Ammon's horn (tissue), 1 donor: ENCODE measurements around the gene HSBP1L1.
A peak's percentile ranks its signal among the peaks of the same experiment; 100 is the strongest.

Source experiments
- DNase-seq: peaks from one replicate; pipeline ENCODE4 v3.0.0-alpha.2; 2016; ENCODE audit warnings: low spot score

Gene HSBP1L1

DNA sequence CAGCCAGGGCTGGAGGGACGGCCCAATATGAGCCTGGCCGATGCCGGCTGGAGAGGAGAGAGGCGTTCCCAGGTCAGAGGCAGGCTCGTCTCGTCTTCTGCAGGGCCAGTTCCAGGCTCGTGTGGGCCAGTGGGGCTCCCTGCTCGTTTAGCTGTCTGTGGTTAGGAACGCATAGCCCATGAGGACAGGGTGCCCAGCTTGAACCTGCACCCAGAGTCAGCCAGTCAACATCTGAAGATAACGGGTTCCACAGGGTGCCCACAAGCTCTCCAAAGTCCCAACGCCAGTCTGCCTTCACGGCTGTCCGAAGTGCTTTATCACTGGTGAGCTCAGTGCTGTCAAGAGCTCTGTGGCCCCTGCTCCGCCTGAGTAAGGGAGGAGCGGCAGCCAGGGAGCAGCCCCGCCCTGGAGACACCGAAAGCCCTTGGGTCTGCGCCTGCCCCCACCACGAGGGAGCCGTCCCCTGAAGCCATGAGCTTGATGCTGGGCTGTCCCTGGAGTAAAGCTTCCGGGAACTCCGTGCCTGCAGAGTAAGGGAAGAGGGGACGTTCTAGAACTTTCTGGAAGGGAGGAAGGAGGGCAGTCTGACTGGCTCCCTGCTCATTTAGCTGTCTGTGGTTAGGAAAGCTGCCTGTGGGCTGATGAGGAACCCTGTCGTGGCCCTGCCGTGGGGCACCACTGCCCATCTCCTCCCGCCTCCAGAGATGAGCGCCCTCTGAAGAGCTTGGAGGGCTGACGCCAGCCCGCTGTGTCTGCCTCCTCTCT, 2.7 kb upstream of the HSBP1L1 start:
- no peak for DNase-seq

DNA sequence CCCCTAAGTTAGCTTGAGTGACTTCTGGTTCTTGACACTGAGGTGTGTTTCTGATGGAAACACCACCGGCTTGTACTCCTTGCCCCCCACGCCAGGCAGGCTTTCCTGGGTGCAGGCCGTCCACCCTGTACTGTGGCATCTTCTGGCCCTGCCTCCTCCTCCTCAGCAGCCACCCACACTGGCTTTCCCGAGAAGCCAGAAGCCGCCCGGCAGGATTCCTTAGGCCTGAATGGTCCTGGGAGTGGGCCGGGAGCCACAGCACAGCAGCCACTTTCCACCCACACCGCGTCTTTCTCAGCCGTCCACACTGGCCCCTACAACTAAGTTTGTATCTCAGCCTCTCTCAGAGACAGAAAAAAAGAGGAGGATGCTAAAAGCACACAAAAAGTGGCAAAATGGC, 2.1 kb upstream of the HSBP1L1 start:
- no peak for DNase-seq

DNA sequence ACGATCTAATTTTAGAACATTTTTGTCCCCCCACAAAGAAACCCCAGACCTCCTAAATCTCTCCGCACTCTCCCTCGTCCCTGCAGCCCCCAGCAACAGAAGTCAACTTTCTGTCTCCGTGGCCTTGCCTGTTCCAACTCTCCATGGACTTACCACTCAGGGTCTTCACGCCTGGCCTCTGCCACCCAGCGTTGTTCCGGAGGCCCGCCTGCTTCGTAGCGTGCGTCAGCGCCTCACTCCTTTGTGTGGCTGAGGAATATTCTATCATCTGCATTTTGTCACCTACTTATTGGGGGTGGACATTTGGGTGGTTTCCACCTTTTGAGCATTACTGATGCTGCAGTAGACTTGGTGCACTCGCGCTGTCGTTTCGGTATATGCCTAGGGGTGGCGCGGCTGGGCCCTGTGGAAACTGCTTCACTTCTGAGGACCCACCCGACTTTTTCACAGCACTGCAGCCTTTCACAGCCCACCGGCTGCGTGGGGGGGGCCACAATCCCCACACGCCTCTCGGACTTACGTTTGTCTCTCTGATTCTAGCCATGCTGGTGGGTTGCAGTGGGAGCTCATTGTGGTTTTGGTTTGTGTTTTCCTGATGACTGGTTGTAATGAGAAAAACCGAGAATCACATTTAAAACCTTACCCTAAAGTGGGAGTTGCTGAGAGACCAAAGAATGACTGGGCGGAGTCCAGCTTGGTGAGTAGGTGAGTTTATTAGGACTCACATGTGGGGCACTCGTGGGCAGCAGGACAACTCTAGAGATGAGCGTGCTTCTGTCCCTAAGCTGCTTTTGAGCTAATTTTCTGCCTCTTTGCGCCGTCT, 1.4 kb upstream of the HSBP1L1 start:
- no peak for DNase-seq

DNA sequence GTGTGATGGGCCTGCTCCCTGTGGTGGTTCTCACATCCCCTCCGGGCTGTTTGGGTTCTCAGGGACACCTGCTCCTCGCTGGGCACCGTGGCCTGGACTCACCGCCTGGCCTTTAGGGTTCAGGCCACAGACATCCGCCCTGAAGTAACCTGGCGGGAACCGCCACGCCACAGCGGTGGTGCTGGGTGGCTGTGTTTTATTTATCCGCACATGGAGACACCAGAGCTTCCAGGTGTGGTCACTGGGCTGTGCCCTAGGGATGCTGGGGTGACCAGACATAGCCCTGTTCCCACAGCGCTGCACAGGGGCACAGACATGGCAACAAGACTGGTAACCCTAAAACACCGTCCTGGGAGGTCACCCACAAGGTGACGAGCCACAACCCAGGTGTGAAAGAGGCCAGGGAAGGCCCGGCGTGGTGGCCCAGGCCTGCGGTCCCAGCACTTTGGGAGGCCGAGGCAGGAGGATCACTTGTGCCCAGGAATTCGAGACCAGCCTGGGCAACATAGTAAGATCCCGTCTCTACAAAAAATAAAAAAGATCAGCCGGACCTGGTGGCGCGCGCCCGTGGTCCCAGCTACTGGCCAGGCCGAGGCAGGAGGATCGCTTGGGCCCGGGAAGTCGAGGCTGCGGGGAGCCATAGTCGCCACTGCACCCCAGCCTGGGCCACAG, 649 bp upstream of the HSBP1L1 start:
- DNase-seq: no peak

DNA sequence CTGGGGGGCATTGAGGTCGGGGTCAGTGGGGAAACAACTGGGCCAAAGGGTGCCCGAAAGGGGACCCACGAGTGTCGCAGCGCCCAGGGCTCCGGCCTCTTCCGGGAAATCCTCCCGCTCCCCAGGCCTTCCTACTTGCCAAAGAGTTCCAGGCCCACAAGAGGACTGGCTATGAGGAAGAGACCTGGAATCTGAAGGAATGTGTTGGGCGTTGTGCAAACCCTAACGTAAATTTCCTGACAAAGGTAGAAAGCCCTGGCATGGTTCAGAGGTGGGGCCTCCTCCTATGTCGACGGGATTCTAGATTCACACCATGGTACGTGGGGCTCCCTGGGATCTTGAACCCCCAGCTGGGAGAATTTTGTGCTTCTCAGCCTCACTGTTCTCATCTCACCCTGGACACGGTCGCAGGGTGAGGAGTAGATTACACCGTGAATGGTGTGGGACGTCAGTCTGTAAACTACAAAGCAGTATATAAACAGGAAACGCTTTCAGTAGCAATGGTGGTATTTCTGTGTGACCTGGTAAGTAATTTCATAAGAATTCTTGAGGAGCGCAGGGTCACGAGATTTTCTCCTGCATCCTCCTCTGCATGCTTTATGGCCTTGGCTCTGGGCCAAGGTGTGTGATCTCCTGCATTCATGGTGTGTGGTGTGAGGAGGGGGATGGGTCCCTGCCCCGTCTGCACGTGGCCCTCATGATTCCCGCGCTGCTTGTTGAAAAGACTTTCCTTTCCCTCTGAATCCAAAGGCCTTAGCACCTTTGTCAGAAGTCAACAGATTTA, 868 bp downstream of the HSBP1L1 start:
- no peak for DNase-seq

DNA sequence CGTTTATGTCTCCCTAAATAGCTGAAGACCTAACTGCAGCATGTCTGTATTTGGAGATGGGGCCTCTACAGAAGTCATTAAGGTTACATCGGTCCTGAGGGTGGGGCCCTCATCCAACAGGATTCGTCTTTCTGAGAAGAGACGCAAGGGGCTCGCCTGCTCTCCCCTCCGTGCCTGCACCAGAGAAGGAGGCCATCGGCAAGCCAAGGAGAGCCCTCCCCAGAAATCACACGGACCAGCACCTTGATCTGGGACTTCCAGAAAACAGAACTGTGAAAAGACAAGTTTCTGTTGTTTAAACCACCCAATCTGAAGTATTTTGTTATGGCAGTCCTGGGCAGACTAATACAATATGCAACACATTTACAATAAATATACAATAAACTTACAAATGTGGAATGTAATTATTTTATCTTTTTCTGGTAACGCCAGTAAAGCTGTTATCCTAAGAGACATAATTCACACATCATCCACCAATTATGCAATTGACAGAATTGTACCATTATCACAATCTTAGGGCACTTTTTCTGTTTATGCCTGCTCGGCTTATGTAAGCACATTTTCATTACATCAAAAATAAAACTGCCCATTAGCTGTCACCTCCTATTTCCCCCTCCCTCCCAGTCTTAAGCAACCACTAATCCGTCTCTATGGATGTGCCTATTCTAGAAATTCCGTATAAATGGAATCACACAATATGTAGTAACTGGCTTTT, 6.1 kb downstream of the HSBP1L1 start:
- no peak for DNase-seq

DNA sequence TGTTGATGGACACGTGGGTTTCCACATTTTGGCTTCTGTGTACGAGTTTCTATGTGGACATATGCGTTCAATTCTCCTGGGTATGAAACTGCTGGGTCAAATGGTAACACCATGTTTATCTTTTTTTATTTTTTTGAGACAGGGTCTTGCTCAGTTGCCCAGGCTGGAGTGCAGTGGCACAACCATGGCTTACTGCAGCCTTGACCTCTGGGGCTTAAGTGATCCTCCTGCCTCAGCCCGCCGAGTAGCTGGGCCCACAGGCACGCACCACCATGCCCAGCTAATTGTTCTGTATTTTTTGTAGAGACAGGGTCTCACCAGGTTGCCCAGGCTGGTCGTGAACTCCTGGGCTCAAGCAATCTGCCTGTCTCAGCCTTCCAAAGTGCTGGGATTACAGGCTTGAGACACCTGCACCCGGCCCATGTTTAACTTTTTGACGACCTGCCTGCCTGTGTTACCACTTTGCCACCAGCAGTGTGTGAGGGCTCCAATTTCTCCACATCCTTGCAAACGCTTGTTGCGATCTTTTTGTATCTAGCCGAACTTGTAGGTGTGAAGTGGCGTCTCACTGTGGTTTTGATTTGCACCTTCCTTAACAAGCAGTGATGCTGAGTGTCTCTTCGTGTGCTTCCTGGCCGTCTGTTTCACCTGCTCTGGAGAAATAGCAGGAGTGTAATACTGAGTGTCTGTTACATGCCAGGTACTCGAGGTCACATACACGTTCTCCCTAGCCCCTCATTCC, 6.9 kb downstream of the HSBP1L1 start:
- no peak for DNase-seq

DNA sequence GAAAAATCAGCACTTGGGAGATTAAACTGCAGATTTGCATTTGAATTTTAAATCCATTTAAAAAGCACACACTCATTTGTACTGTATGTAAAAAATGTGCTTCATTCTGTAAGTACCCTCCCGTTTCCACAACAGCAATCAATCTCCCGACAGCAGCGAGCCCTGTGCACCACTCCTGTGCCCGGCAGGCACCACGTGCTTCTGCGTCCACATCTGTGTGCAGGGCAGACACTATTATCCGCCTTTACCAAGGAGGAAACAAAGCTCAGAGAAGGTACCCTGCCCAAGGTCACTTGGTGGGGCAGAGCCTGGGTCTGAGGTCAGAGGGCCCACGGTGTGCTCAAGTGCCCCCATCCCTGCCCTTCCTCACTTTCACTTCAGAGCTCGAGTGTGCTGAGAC, 7.5 kb downstream of the HSBP1L1 start:
- DNase-seq: no peak

DNA sequence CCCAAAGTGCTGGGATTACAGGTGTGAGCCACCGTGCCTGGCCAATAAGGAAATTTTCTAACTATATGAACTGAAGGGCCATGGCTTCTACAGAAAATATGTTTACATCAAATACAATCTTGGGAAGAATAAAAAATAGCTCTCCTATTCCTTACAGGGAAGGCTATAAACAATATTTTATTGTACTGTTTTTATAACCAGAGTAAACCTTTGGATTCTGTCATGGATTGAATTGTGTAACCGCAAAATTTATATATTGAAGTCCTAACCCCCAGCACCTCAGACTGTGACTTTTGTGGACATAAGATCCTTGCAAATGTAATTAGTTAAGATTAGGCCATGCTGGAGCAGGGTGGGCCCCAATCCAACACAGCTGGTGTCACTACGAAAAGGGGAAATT, 8.3 kb downstream of the HSBP1L1 start:
- no peak for DNase-seq

DNA sequence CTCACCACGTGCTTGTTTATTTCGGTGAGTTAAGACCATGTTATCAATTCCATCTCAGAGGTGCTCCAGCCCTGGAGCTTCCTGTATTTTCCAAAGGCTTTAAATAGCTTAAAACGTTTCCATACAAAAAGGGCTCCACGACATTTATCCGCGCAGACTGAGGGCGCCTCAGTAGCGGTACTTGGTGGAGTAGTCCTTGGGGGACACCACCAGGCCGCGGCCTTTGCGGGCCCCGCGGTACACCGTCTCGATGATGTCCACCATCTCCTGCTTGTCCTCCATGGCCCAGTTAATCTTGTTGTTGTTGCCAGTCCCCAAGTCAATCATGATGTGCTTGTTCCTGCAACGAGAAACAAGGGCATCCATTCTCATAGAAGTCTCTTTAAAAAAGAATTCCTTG, 9.1 kb downstream of the HSBP1L1 start:
- DNase-seq: no peak

DNA sequence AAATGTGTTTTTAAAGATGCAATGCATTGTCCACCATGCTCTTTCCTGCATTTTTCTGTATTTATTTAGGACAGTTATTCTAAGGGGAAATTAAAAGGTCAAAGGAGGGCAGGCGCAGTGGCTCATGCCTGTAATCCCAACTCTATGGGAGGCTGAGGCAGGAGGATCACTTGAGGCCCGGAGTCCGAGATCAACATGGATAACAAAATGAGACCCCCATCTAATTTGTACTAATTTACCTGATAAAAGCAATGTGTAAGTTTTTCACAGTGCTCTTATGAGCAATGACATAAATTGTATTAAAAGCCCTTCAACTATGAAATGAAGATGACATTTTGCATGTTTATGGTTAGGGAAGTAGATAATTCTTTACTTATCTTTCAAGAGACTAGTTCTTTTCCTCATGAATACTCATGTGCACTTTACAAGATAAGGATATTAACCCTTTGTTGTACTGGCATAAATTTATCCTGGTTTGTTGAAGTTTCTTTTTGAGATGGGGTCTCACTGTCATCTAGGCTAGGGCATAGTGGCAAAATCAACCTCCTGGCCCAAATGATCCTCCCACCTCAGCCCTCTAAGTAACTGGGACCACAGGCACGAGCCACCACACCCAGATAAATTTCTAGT, 9.7 kb downstream of the HSBP1L1 start:
- DNase-seq: no peak

DNA sequence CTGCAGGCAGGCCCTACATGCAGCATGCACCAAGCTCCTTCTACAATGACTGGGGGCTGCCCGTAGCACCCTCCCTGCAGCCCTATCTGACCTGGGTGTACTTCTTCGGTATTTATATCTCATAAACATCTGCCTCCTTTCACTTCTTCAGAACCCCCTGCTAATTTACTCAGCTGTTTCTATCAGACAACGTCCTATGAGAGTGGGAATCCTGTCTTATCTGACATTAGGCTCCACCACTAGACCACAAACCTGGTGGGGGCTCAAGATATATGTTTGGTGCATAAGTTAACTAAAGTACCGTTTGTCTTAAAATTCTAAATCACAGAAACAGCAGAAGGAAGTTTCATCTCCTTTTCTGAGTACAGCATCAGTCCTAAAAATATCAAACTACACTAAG, 10.6 kb downstream of the HSBP1L1 start:
- no peak for DNase-seq

DNA sequence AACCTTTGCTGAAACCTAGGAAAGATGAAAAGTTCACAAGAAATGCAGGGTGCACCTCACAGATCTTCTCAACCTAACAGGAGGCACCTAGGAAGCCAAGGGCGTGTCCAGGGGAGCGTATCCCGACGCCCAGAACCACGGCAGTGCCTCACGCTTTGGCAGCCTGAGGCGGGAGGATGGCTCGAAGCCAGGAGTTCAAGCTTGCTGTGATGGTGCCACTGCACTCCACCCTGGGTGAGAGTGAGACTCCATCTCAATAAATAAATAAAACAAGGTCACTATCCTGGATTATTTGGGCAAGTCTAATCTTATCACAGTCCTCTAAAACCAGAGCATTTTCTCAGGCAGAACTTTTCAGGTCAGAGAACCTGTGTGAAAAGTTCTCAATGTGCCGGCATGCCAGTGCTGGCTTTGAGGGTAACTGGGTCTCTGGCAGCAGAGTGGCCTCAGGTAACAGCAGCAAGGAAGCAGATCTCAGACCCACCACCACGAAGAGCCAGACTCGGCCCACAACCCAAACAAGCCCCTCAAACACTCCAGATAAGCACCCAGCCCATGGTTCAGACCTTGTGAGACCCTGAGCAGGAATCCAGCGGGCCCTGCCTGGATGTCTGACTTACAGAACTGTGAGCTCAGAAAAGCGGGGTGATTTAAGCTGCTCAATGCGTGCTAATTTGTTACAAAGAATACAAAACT, 11.7 kb downstream of the HSBP1L1 start:
- DNase-seq: no peak

DNA sequence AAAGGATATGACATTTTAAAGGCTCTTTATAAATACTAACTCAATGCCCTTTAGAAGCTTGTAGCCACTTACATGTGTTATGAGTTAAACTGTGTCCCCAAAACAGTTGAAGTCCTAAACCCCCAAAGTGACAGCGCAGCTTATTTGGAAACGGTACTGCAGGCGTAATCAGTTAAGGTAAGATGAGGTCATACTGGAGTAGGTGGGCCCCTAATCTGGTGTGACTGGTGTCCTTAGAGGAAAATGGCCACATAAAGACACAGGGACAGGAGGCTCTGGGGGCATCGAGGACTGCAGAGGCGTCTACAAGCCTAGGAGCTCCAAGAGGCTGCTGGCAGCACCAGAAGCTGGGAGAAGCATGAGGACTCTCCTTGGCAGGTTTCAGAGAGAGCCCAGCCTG, 15.4 kb downstream of the HSBP1L1 start:
- no peak for DNase-seq

DNA sequence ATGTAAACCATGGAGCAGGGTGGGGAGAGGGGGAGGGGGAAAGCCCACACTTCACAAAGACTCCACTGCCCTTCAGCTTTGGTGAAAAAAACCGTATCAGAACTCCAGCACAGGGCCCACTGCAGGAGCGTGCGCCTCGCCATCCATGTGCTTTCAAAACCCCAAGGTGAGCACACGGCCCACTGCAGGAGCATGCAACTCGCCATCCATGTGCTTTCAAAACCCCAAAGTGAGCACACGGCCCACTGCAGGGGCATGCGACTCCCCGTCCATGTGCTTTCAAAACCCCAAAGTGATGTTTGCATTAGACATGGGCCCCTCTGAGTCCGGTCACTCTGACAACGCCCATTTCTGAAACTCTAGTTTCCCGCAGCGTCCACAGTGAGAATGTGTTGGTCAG, 16.1 kb downstream of the HSBP1L1 start:
- no peak for DNase-seq

DNA sequence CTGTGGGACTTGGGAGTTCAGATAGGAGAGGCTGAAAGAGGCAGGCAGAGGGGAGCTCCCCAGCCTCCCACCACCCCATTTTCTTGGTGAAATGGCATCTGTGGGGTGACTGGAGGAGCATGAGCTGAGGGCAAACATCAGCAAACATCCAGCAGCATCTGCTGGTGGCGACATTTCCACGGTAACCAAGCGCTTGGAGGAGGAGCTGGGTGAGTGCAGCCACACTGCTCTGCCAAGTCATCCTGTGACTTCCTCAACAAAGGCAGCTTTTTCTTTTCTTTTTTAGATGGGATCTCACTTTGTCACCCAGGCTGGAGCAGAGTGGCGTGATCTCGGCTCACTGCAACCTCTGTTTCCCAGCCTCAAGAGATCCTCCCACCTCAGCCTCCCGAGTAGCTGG, 18.3 kb downstream of the HSBP1L1 start:
- peak; percentile 79 for DNase-seq

DNA sequence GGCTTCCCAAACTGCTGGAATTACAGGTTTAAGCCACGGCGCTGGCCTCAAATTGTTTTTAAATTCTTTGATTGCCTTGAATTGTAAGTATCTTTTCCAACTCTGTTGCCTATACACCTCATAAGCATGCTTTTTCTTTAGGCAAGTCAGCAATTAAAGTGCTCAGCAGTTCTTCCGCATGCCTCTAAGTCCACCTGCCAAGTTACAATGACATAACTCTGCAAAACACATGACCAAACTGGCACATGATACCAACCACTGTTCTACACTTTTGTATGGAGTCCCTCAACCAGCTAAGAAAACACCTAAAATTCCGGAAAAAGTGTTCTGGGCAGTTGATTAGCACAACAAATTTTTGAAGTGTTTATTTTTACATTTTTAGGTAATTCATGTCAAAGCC, 18.8 kb downstream of the HSBP1L1 start:
- no peak for DNase-seq

DNA sequence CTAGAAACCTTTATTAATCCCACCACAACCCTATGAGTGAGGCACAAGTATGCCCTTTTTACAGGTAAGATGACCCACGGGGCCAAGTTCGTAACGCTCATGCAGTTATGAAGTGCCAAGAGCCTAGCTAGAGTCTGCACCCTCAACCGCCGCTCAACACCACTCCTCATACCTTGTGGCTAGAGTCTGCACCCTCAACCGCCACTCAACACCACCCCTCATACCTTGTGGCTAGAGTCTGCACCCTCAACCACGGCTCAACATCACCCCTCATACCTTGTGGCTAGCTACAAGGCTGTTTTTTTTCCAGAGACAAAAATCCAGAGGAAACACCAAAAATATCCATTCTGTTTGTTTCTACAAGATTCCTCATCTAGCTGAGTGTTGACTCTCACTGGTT, 19.4 kb downstream of the HSBP1L1 start:
- DNase-seq: no peak

DNA sequence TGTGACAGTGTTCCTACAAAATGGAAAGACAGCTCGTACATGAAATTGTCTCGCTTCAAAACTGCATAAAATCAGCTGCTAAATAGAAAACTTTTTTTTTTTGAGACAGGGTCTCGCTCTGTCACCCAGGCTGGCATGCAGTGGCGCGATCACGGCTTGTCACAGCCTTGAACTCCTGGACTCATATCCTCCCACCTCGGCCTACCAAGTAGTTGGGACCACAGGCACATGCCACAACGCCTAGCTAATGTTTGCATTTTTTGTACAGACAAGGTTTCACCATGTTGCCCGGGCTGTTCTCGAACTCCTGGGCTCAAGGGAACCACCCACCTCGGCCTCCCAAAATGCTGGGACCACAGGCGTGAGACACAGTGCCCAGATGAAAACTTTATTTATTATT, 20.7 kb downstream of the HSBP1L1 start:
- DNase-seq: no peak

DNA sequence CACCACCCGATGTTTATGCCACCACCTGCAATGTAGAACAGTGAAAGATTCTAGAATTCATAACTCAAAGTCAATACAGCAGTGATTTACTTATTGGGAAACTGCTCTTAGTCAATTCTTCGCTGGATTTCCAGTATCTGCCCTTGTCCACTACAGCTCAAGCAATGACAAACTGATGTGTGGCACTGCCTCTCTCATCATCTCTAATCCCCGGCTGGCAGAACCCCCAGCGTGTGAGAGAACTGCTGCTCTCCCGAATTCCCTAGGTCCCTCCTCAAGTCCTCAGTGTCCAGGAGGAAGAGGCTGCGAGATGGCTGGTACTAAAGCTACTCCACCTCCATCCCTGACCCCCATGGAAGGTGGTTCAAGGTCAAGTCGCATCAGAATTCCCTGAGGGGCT, 22.3 kb downstream of the HSBP1L1 start:
- DNase-seq: no peak
